Effector CD4-positive, alpha-beta T cell (primary cell): ENCODE data around the gene TMEM201.
"Not testable (repeated sequence)": the region's sequence is repeated elsewhere in the genome, so short reads cannot be mapped to it uniquely, and the experiment has no call there.

Experiments used
- DNase-seq: peaks from one replicate; pipeline ENCODE4 v3.0.0-alpha.2; 2020

TMEM201 gene

GRCh38 chr1:9601942-9602793, 13.5 kb downstream of the TMEM201 start:
- DNase-seq, result no peak

GRCh38 chr1:9602794-9603167, 14.1 kb downstream of the TMEM201 start:
- no peak for DNase-seq

- no peak for DNase-seq
Measured at GRCh38 chr1:9603307-9603706, 14.6 kb downstream of the TMEM201 start.

- no peak for DNase-seq
Measured at GRCh38 chr1:9603766-9604753, 15.3 kb downstream of the TMEM201 start.

- no peak for DNase-seq
Measured at GRCh38 chr1:9604836-9605235, 16.1 kb downstream of the TMEM201 start.

- no peak for DNase-seq
Measured at GRCh38 chr1:9605946-9606455, 17.3 kb downstream of the TMEM201 start.

GRCh38 chr1:9606458-9606857, 17.7 kb downstream of the TMEM201 start:
- no peak for DNase-seq

- no peak for DNase-seq
Measured at GRCh38 chr1:9606948-9607347, 18.2 kb downstream of the TMEM201 start.

DNA sequence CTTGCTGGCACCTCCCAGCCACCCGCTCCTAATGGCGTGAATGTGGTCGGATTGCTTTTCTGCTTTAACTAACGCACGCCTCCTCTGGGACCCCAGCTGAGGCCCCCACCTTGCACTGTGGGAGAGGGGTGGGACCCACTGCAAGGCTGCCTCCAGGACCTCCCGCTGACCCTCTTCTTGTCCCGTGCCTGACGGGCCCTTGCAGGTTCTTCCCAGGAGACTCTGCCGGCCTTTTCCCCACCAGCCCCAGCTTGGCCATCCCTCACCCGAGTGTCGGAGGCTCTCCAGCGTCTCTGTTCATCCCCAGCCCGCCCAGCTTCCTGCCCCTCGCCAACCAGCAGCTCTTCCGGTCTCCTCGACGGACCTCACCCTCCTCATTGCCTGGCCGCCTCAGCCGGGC, 18.6 kb downstream of the TMEM201 start:
- DNase-seq, result no peak

- DNase-seq, result no peak
Measured at GRCh38 chr1:9609998-9610397, 21.3 kb downstream of the TMEM201 start.

- DNase-seq, result no peak
Measured at GRCh38 chr1:9610548-9610947, 21.8 kb downstream of the TMEM201 start.

DNA sequence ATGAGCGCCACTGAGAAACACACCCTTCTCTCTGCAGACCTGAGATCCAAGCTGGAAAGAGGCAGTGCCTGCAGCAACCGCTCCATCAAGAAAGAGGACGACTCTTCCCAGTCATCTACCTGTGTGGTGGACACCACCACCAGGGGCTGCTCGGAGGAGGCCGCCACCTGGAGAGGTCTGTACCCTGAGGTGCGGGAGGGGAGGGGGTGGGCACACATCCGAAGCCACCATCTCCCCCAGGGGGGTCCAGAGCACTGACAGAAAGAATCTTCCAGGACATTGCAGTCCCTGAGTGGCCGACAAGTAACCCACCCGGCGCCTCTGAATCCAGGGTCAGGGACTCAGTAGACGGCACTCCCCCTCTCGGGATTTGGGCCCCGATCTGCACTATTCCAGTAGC, 23.0 kb downstream of the TMEM201 start:
- DNase-seq, result no peak

DNA sequence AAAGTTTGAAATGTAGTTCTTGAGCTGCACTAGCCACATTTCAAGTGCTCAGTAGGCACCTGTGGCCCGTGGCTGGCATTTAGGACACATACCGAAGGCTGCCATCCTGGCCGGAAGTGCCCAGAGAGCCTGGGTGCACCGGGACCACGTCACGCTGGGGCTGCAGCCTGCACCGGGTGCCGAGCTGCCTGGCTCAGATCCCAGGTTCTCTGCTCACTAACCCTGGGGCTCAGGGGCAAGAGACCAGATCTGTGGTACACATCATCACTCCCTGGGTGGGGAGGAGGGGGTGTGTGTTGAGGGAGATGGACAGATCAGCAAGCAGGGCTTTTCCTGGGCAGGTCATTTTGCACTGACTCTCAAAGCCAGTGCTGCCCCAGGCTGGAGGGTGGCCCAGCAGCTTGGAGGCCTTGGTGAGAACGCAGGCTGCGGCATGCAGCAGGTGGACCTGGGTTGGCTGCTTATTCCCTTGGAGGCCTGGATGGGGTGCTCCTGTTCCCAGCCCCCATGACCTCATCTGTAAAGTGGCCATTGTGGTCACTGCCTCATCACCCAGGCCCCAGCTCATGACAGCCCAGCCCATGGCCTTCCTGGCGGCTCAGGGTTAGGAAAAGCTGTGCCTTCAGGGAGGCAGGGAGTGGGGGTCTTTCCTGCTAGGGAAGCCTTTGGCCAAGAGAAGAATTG, 23.6 kb downstream of the TMEM201 start:
- no peak for DNase-seq

DNA sequence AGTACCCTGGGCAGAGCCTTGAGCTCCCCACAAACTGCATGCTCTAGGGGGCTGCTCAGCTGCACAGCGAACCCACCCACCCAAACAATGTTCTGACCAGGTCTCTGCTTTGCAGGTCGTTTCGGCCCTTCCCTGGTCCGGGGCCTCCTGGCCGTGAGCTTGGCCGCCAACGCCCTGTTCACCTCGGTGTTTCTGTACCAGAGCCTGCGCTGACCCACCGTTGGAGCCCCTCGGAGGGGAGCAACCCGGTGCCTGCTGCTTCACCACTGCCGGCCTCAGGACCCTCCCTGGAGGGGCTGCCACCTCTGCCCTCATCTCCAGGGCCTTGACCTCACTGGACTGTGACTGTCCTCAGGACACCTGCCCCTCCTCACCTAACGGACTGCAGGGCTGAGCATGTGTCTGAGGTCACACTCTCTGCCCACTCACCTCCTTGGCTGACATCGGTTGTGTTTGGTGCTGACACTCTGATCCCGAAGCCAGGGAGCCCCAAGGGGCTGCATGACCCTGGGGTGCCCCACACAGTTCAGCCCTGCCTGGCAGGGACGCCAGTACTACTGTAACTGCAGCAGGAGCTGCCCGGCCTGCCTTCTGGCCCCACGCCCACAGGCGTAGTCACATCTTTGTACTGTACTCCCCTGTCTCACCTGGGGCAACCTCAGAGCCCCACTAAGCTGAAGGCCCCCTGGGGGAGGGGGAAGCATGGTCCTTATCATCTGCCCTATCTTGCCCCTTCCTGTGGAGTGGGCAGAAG, 24.3 kb downstream of the TMEM201 start:
- DNase-seq, result no peak

GRCh38 chr1:9613625-9614299, 25.1 kb downstream of the TMEM201 start:
- DNase-seq, result no peak

- DNase-seq, result no peak
Measured at GRCh38 chr1:9615316-9616063, 26.8 kb downstream of the TMEM201 start.

GRCh38 chr1:9618909-9619679, 30.4 kb downstream of the TMEM201 start:
- no peak for DNase-seq

- DNase-seq, result no peak
Measured at GRCh38 chr1:9621032-9621431, 32.3 kb downstream of the TMEM201 start.

GRCh38 chr1:9624081-9624480, 35.4 kb downstream of the TMEM201 start:
- no peak for DNase-seq

- DNase-seq, result not testable (repeated sequence)
Measured at GRCh38 chr1:9625030-9625429, 36.3 kb downstream of the TMEM201 start.
